Mesenchymal stem cell (in vitro differentiated cells and primary cell): ENCODE results near the gene LCP1.

Source experiments
- DNase-seq: peaks from one replicate; pipeline ENCODE4 v3.0.0-alpha.2; 2013
- H2AFZ ChIP-seq: one replicate; pipeline ENCODE4 v1.6.1; 2013; ENCODE audit warnings: low read depth, mild to moderate bottlenecking, control low read depth, inconsistent platforms, low read length, moderate library complexity
- H2AK5ac ChIP-seq: 2 replicates; pipeline ENCODE4 v1.6.1; 2013; ENCODE audit warnings: low read length, moderate library complexity, mild to moderate bottlenecking, inconsistent platforms; ENCODE audit not compliant: severe bottlenecking
- H2BK120ac ChIP-seq: one replicate; pipeline ENCODE4 v1.6.1; 2013; ENCODE audit warnings: low read depth, mild to moderate bottlenecking, inconsistent platforms, low read length, moderate library complexity
- H2BK12ac ChIP-seq, 2 experiments: one replicate each; pipeline ENCODE4 v1.6.1; 2013; ENCODE audit warnings: inconsistent platforms in 2 of 2, low read length in 2 of 2, mild to moderate bottlenecking in 2 of 2, moderate library complexity in 2 of 2, control low read depth in 1 of 2
- H2BK15ac ChIP-seq: one replicate; pipeline ENCODE4 v1.6.1; 2013; ENCODE audit warnings: mild to moderate bottlenecking, low read depth, inconsistent platforms; ENCODE audit not compliant: poor library complexity, severe bottlenecking
- H2BK5ac ChIP-seq: 2 replicates; pipeline ENCODE4 v1.6.1; 2013; ENCODE audit warnings: low read depth, mild to moderate bottlenecking, low read length, control low read depth, inconsistent platforms; ENCODE audit not compliant: poor library complexity, severe bottlenecking
- H3K14ac ChIP-seq, 2 experiments: one replicate each; pipeline ENCODE4 v1.6.1; 2013; ENCODE audit warnings: inconsistent platforms in 2 of 2, low read length in 2 of 2, control low read depth in 1 of 2, mild to moderate bottlenecking in 1 of 2, moderate library complexity in 1 of 2
- H3K18ac ChIP-seq, 2 experiments: one replicate each; pipeline ENCODE4 v1.6.1; 2013; ENCODE audit warnings: inconsistent platforms in 2 of 2, low read length in 2 of 2, control low read depth in 1 of 2, low read depth in 1 of 2, mild to moderate bottlenecking in 1 of 2
- H3K23ac ChIP-seq, 2 experiments: one replicate each; pipeline ENCODE4 v1.6.1; 2013; ENCODE audit warnings: inconsistent platforms in 2 of 2, low read length in 2 of 2, mild to moderate bottlenecking in 2 of 2, moderate library complexity in 2 of 2, control low read depth in 1 of 2
- H3K27ac ChIP-seq: 2 replicates; pipeline ENCODE4 v1.5.1; 2013; ENCODE audit warnings: mild to moderate bottlenecking, moderate library complexity, low read length, control low read depth, inconsistent platforms; ENCODE audit not compliant: poor library complexity, severe bottlenecking
- H3K27me3 ChIP-seq, 2 experiments: 2 replicates each; pipeline versions ENCODE4 v1.6.1 to v1.7.0; 2013; ENCODE audit warnings: low read length in 2 of 2, mild to moderate bottlenecking in 2 of 2, moderate library complexity in 2 of 2, control low read depth in 1 of 2, inconsistent platforms in 1 of 2; ENCODE audit not compliant: control insufficient read depth in 1 of 2, insufficient read depth in 1 of 2
- H3K36me3 ChIP-seq, 2 experiments: 2 replicates each; pipeline versions ENCODE4 v1.6.1 to v1.7.0; 2013; ENCODE audit warnings: low read length in 2 of 2, control low read depth in 1 of 2, inconsistent platforms in 1 of 2, low read depth in 1 of 2, mild to moderate bottlenecking in 1 of 2; ENCODE audit not compliant: insufficient read depth in 2 of 2, control insufficient read depth in 1 of 2
- H3K4ac ChIP-seq, 2 experiments: one replicate each; pipeline ENCODE4 v1.6.1; 2013; ENCODE audit warnings: inconsistent platforms in 2 of 2, low read length in 2 of 2, mild to moderate bottlenecking in 2 of 2, moderate library complexity in 2 of 2, control low read depth in 1 of 2, low read depth in 1 of 2
- H3K4me1 ChIP-seq: 2 replicates; pipeline ENCODE4 v1.6.1; 2013; ENCODE audit warnings: low read depth, low read length, control low read depth; ENCODE audit not compliant: control insufficient read depth, insufficient read depth
- H3K4me2 ChIP-seq: 2 replicates; pipeline ENCODE4 v1.6.1; 2013; ENCODE audit warnings: low read length, mild to moderate bottlenecking, inconsistent platforms; ENCODE audit not compliant: poor library complexity, severe bottlenecking
- H3K4me3 ChIP-seq, 2 experiments: 2 replicates each; pipeline versions ENCODE4 v1.5.1 to v1.7.0; 2013; ENCODE audit warnings: low read length in 2 of 2, mild to moderate bottlenecking in 2 of 2, control low read depth in 1 of 2, low read depth in 1 of 2; ENCODE audit not compliant: insufficient read depth in 1 of 2
- H3K79me1 ChIP-seq: replicated peaks from 2 replicates; pipeline ENCODE4 v1.6.1; 2013; ENCODE audit warnings: mild to moderate bottlenecking, control low read depth, low read length, inconsistent platforms; ENCODE audit not compliant: poor library complexity, severe bottlenecking
- H3K9ac ChIP-seq: 2 replicates; pipeline ENCODE4 v1.7.0; 2013; ENCODE audit warnings: mild to moderate bottlenecking, low read length, moderate library complexity
- H3K9me3 ChIP-seq: 2 replicates; pipeline ENCODE4 v1.7.0; 2013; ENCODE audit warnings: mild to moderate bottlenecking, low read length; ENCODE audit not compliant: control insufficient read depth
- H4K8ac ChIP-seq: one replicate; pipeline ENCODE4 v1.6.1; 2013; ENCODE audit warnings: inconsistent platforms, mild to moderate bottlenecking, low read length, moderate library complexity
- H4K91ac ChIP-seq: one replicate; pipeline ENCODE4 v1.6.1; 2013; ENCODE audit warnings: mild to moderate bottlenecking, low read length, inconsistent platforms
- WGBS: methylation state at CpG from one replicate; pipeline ENCODE4 v1.1.7; 2013; ENCODE audit warnings: mixed read lengths; 5-methylcytosine and 5-hydroxymethylcytosine counted together

The LCP1 gene

DNA sequence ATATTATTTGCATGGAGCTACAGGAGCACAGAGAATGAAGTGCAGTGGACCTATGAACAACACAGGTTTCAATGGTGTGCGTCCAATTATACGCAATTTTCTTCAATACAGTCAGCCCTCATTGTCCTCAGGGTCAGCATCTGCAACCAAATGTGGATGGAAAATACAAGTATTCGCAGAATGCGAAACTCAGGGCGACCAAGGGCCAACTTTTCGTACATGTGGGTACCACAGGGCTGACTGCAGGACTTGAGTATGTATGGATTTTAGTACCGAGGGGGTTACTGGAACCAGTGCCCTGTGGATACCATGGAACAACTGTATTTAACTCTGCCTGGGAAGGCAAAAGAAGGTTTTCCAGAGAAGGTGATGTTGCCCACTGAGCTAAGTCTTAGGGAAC is 10.2 kb downstream of the LCP1 start:
- H2BK12ac ChIP-seq: peak overlapping the region in 1 of 2 experiments; percentile 63
- no peak overlapping the region for H3K14ac ChIP-seq
- WGBS: 98% methylated on average over 7 of the region's 7 CpGs
- H3K4me3 ChIP-seq: no peak overlapping the region
- no peak overlapping the region for H2BK120ac ChIP-seq
- peaks cover 7% of the 10 kb centered on the region for H3K4me1 ChIP-seq
- peak overlapping the region; percentile 39 for H4K8ac ChIP-seq
- no peak overlapping the region for H3K4ac ChIP-seq
- no peaks in the 10 kb centered on the region for H3K36me3 ChIP-seq
- no peak overlapping the region for H4K91ac ChIP-seq
- H3K9ac ChIP-seq: no peak overlapping the region
- no peak overlapping the region for H2BK5ac ChIP-seq
- no peak overlapping the region for H2AK5ac ChIP-seq
- no peak overlapping the region for H2BK15ac ChIP-seq
- H3K27ac ChIP-seq: no peak overlapping the region
- H3K18ac ChIP-seq: peak overlapping the region in 1 of 2 experiments; percentile 28
- no peak for DNase-seq
- H2AFZ ChIP-seq: no peak overlapping the region
- H3K4me2 ChIP-seq: no peak overlapping the region
- H3K27me3 ChIP-seq: no peaks in the 10 kb centered on the region
- no peaks in the 10 kb centered on the region for H3K79me1 ChIP-seq
- H3K9me3 ChIP-seq: no peaks in the 10 kb centered on the region
- H3K23ac ChIP-seq: no peak overlapping the region

GRCh38 chr13:46171217-46171616 is 10.8 kb downstream of the LCP1 start:
- Histone ChIP-seq H2BK5ac (no peak overlapping the region), H3K4ac (no peak overlapping the region), H3K4me3 (no peak overlapping the region), H3K79me1 (no peaks in the 10 kb centered on the region), H3K9ac (no peak overlapping the region), H3K18ac (peak overlapping the region in 1 of 2 experiments; percentile 28), H3K23ac (no peak overlapping the region), H3K27ac (no peak overlapping the region), H3K4me2 (no peak overlapping the region), H3K27me3 (no peaks in the 10 kb centered on the region), H3K14ac (no peak overlapping the region), H2BK120ac (no peak overlapping the region), H2AK5ac (no peak overlapping the region), H2AFZ (no peak overlapping the region), H4K91ac (no peak overlapping the region), H2BK15ac (no peak overlapping the region), H3K9me3 (no peaks in the 10 kb centered on the region), H4K8ac (peak overlapping the region; percentile 39), H3K4me1 (peaks cover 7% of the 10 kb centered on the region), H3K36me3 (no peaks in the 10 kb centered on the region), H2BK12ac (peak overlapping the region in 1 of 2 experiments; percentile 52)
- 81% methylated on average over 4 of the region's 4 CpGs for WGBS
- no peak for DNase-seq

DNA sequence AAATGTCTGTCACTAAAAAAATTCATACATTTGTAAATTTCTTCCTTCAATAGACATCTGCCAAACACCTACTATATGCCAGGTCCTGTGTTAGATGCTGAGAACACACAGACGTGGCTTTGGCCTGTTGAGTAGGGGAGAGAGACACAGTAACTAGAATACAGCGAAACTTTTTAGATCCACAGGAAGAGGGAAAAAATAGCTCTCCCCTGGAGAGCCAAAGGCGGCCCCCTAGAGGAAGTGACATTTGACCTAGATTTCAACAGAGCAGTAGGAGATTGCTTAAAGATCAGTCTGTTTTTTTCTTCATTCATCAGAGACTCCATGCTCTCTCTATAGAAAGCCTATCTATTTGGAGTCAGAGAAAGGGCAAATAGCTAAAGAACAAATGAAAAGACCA is 11.3 kb downstream of the LCP1 start:
- H3K9me3 ChIP-seq: no peaks in the 10 kb centered on the region
- no peak overlapping the region for H4K91ac ChIP-seq
- no peak overlapping the region for H2AFZ ChIP-seq
- peak overlapping the region in 1 of 2 experiments; percentile 73 for H3K18ac ChIP-seq
- H4K8ac ChIP-seq: no peak overlapping the region
- H3K27ac ChIP-seq: no peak overlapping the region
- DNase-seq: peak; percentile 51
- H3K9ac ChIP-seq: no peak overlapping the region
- H3K36me3 ChIP-seq: no peaks in the 10 kb centered on the region
- WGBS: 25% methylated on average over 3 of the region's 3 CpGs
- no peak overlapping the region for H2BK12ac ChIP-seq
- no peak overlapping the region for H2BK15ac ChIP-seq
- no peak overlapping the region for H2AK5ac ChIP-seq
- peaks cover 7% of the 10 kb centered on the region for H3K4me1 ChIP-seq
- H3K4me3 ChIP-seq: no peak overlapping the region
- H3K14ac ChIP-seq: no peak overlapping the region
- H3K27me3 ChIP-seq: no peaks in the 10 kb centered on the region
- no peaks in the 10 kb centered on the region for H3K79me1 ChIP-seq
- H2BK120ac ChIP-seq: no peak overlapping the region
- no peak overlapping the region for H3K4ac ChIP-seq
- H2BK5ac ChIP-seq: no peak overlapping the region
- H3K23ac ChIP-seq: no peak overlapping the region
- H3K4me2 ChIP-seq: no peak overlapping the region

DNA sequence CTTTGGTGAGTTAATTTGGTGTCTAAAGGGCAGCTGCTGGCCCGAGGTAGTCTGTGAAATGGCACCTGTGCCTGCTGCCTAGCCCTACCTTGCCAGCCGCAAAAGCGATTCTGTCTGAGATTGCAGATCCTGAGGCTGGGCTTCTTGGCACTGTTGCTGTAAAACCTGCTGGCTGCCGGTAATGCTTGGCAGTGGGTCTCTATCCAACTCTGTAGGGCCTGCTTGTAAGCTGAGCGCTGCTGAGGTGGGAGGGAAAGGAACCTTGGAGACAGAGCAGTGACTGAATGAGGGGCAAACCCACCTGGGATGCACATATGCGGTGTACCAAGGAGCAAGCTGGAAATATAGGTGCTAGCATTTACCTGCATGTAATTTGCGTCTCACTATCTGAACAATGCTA is 11.7 kb downstream of the LCP1 start:
- Histone ChIP-seq H2AK5ac (no peak overlapping the region), H2BK120ac (no peak overlapping the region), H3K79me1 (no peaks in the 10 kb centered on the region), H3K14ac (peak overlapping the region in 1 of 2 experiments; percentile 13), H3K4ac (peak overlapping the region; percentile 5 to 20), H2BK12ac (peak overlapping the region; percentile 14 to 82), H3K9ac (no peak overlapping the region), H2BK5ac (no peak overlapping the region), H3K36me3 (no peaks in the 10 kb centered on the region), H4K8ac (peak overlapping the region; percentile 41), H3K23ac (peak overlapping the region in 1 of 2 experiments; percentile 10), H2BK15ac (peak overlapping the region; percentile 82), H3K4me2 (no peak overlapping the region), H3K27me3 (no peaks in the 10 kb centered on the region), H3K4me3 (no peak overlapping the region), H4K91ac (no peak overlapping the region), H2AFZ (no peak overlapping the region), H3K4me1 (peaks cover 7% of the 10 kb centered on the region), H3K27ac (no peak overlapping the region), H3K9me3 (no peaks in the 10 kb centered on the region), H3K18ac (peak overlapping the region; percentile 46 to 73)
- WGBS: 88% methylated on average over 7 of the region's 7 CpGs
- DNase-seq: no peak
